C4-2B (cell line): Measurements from ENCODE around the gene ALPP.
"Not testable (repeated sequence)": the region's sequence is repeated elsewhere in the genome, so short reads cannot be mapped to it uniquely, and the experiment has no call there.

Experiments
- H3K27ac ChIP-seq: fragments of 450-650 bp; 2 replicates; pipeline ENCODE4 v1.5.1; 2017
- CTCF ChIP-seq: fragments of 450-650 bp; conservative IDR thresholded peaks from 2 replicates; pipeline ENCODE4 v1.5.1; 2017; ENCODE audit warnings: mild to moderate bottlenecking
- ZFX ChIP-seq: fragments of 450-650 bp; IDR thresholded peaks from 2 replicates; pipeline ENCODE4 v1.6.1; 2017

Gene ALPP

GRCh38 chr2:232335206-232335858 is 43.2 kb upstream of the ALPP start:
- not testable (repeated sequence) for H3K27ac ChIP-seq
- TF ChIP-seq CTCF: peak; percentile 81

DNA sequence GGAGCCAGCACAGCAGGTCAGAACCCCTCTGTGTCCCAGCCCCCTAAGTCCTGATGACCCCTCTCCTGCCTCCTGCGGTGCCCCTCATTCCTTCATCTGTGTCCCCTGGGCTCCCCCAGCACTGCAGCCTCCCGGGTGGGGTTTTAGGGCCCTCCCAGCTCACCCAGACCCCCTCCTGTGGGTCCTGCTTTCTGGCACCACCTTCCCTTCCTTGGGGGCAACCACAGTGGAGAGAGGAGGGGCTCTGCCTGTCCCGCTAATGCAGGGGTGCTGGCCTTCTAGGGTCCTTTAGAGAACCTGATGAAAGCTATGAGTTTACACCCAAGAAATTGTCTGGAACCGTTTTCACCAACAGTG is 42.7 kb upstream of the ALPP start:
- TF ChIP-seq ZFX: no peak
- no peak for TF ChIP-seq CTCF
- H3K27ac ChIP-seq: no peak overlapping the region

DNA sequence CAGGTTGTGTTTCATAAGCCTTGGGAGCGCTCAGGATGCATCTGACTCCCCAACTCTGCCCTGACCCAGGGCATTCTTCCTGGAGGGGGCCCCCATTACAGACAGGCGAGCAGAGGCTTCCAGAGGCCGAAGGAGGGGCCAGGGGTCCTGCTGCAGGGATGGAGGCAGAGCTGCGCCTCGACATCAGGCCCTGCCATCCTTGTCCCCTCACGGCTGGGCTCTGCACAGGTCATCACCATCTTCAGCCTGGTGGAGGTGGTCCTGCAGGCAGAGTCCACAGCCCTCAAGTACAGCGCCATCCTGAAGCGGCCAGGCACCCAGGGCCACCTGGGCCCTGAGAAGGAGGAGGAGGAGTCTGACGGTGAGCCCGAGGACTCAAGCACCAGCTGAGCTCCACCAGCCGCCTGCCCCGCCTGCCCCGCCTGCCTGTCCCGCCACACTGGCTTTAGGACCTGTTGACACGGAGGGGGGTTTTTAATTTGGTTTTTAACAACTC is 42.3 kb upstream of the ALPP start:
- H3K27ac ChIP-seq: no peak overlapping the region
- TF ChIP-seq CTCF: no peak
- no peak for TF ChIP-seq ZFX

DNA sequence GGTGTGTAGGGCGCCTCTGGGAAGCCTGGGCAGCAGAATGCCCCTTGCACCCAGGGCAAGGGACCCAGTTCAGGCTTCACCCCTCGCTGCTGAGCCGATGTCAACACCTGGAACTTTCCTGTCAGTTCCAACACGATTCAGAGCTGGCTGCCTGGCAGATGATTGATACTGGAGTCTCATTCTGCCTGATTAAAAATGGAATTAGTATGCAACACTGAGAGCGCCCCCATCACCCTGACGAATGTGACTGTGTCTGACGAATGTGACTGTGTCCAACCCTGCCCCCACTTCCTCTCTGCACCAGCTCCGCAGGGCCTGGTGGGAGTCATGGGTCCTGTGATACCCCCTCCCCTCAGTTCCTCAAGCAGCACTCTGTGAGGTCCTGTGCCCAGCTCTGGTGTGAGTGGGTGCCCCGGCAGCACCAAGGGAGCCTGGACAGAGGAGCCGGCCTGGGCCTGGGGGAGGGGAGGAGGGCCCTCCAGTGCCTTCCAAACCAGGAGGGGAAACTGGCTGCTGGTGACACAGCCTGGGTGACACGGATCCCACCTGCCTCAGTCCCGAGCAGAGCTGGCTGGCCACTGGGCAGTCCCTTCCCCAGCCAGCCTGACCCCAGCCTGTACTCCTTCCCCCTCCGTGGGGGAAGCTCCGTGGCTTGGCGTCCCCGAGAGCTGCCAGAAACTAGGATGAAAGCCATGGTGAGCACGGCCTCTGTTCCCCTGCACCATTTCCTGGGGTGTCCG is 41.4 kb upstream of the ALPP start:
- no peak overlapping the region for H3K27ac ChIP-seq
- TF ChIP-seq CTCF (no peak), ZFX (no peak)

GRCh38 chr2:232338094-232338758 is 40.3 kb upstream of the ALPP start:
- H3K27ac ChIP-seq: not testable (repeated sequence)

DNA sequence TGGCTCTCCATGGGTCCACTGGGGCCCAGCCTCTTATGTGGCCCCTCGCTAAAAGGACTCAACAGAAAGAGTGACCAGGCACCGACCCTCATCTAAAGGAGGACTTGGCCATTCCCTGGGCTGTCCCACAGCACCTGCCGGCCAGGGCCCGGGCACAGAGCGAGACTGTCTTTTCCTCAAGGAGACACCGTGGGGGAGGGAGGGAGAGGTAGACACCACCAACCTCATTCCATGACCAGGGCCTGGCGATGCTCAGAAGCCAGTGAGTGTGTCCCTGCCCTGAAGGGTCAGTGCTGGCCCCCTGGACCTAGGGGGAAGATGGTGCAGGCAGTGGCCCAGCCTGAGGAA is 39.8 kb upstream of the ALPP start:
- H3K27ac ChIP-seq: no peak overlapping the region
- no peak for TF ChIP-seq ZFX
- TF ChIP-seq CTCF: no peak

- TF ChIP-seq ZFX: no peak
- H3K27ac ChIP-seq: no peak overlapping the region
Observed at GRCh38 chr2:232339121-232340081, 39.1 kb upstream of the ALPP start.
